HL-60/S4 treated with phorbol 12-myristate 13-acetate at 8.2 ng/mL for 4 days and 3 days (cell line): ENCODE measurements around the gene MATN1.

Experiments used
- in situ Hi-C: fragments of 300-500 bp; cut with MboI; formaldehyde crosslinking; loops from 2 replicates; pipeline ENCODE4 v1.15.0; 2022; ENCODE audit warnings: low sequenced_read_pairs

The MATN1 gene

DNA sequence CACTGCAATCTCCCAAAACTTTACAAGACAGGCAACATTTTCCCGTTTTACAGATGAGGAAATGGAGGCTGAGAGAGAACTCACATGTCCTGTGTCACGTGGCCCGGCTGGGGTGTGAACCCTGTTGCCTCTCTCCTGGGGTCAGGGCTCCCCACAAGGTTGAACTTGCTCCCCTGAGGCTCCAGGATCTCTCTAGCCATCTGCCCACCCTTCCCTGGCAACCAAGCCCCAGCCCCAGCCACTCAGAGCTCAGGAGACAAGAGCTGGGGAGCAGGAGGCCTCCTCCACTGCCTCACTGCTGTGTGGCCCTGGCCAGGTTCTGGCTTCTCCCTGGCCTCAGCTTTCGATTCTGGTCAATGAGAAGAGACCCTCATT lies 22.4 kb upstream of the MATN1 start:
- in situ Hi-C loops: no loop called here

DNA sequence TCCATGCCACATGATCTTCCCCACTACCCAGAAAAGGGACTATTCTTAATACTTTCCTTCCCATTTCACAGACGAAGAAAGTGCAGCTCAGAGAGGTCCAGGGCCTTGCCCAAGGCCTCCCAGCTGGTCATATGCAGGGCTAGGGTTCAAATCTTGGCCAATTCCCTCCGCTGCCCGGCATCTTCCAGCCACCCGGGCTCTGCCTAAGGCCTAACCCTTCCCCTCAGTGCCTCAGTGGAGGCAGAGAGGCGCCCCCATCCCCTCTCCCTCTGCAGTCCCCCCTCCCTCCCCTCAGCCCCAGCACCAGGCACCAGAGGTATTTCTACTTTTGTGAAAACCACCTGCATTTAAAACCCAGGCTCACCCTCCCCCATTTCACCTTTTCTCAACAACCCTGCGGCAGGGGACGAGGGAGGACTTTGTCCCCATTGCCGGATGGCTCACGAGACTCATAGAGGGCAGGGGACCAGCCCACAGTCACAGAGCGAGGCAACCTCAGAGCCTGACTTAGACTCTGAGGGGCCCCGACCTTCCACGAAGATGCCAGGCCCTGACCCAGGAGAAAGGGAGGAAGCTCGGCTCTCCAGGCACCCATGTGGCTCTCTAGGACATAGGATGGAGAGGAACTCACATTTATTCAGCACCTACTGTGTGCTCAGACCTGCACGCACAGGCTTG lies 21.9 kb upstream of the MATN1 start:
- in situ Hi-C loops: no loop called here

DNA sequence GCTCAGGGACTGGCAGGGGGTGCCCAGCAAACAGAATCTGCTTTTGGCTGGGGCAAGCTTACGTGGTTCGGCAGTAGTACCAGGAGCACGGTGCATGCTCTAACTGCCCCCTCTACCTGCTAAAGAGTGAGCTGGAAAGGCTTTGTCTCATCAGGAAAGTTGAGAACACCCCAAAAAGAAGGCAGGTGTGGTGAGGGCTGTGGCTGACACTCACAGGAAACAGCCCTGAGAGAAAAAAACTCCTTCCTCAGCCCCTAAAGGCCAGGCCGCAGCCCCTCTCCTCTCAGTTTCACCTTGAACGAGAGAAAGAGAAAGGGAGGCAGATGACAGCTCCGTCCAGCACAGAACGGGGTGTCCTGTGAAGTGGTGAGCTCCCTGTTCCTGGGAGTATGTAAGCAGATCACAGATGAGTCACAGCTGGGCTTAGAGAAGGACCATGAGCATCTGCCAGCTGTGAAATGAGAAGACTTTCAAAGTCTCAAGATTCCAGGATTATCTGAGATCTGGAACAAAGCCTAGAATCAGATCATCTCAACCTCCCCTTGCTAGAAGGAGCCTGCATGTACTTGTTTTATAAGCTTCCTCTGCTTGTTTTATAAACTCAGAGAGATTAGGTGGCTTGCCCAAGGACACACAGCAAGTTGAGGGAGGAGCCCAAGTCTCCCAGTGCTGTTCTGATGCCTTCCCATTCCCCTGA lies 20.8 kb upstream of the MATN1 start:
- in situ Hi-C loops: no loop called here

DNA sequence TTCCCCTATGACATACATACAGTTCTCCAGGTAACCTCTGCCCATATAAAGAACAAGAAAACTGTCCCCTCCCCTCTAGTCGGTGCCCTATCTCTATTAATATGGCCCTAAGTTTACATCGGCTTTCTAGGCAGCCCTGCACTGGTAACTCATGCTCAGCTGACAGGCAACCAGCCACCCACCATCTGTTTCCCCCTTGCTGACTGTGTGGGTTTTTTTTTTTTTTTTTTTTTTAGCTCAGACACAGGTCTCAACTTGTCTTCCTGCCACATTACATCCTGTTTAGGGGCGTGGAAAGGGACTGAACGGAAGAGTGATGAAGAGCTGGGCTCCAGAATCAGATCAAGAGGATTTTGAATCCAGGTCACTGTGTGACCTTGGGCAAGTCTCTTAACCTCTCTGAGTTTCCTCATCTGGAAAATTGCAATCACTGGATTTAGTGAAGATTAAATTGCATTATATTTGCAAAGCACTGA lies 20.2 kb upstream of the MATN1 start:
- in situ Hi-C loops: no loop called here

DNA sequence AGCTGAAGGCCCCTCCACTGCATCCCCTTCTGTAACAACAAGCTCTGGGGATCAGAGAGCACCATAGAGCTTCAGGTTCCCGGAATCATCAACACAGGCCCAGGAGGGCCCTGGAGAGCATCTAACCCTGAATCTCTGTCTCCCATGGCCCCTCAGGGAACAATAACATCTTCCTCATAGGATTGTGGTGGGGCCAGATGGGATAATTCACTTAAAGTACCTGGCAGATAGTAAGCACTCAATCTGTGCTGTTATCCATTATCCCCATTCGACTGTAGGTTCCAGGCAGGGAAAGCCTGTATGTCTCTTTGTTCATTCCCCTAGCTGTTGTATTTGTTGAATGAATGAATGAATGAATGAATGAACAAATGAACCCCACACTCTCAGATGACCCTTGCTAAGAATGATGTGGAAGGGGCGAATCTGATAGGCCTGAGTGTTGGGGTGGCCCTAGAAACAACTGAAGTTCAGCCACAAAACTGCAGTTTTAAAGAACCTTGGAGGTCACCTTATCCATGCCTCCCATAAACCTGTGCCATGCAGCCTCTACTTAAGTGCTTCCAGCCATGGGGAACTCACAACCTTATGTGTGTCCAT lies 19.7 kb upstream of the MATN1 start:
- in situ Hi-C loops: no loop called here

DNA sequence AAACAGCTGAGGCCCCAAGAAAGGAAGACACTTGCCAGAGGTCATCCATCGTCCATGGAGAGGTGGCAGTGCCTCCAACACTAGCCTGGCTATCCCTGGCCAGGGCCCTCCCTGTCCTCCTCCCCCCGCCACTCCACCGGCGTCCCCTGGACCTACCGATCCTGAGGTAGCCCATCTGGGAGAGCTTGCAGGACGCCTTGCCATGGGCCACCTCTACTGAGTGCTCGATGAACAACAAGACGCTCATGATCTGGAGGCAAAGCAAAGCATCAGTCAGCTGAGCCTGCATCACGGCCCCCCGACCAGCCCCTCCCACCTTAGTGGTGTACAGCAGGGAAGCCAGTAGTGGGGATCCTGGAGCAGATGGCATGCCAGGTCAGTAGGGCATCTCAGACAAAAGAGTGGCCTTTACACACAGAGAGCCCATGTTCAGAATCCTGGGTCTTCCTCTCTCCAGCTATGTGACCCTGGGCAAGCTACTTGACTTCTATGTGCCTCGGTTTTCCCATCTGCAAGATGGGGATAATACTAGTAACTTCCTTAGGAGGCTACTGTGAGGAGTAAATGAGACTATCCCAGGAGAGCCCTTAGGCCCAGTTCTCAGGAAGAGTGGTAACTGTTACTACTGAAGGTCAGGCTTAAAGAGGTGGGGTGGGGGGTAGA lies 19.0 kb upstream of the MATN1 start:
- in situ Hi-C loops: no loop called here

DNA sequence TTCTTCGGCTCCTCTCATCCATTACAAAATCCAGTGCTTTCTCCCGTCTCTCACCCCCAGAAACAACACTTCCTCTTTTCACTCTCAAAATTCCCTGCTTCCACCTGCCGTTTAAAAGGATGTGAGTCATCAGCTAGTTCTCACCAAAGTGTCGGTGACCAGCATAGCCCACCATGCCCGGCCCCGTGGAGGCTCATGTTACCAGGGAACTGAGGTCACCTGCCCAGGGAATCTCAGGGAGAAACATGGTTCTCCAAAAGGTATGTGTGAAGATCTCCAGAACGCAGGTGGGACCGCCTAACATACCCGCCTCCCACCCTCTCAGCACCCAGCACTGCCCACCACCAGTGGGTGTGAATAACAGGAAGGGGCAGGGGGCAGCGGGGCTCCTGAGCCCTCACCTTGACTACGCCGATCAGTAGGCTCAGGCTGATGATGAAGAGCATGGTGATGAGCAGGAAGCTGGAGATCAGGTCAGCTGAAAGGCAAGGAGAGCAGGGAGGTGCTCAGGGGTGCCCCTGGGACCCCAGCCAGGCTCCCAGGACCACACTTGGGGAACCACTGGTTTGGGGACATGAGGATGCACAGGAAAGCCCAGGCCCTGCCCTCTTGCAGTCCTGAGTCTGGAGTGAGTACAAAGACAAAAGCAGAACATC lies 18.0 kb upstream of the MATN1 start:
- in situ Hi-C loops: no loop called here

DNA sequence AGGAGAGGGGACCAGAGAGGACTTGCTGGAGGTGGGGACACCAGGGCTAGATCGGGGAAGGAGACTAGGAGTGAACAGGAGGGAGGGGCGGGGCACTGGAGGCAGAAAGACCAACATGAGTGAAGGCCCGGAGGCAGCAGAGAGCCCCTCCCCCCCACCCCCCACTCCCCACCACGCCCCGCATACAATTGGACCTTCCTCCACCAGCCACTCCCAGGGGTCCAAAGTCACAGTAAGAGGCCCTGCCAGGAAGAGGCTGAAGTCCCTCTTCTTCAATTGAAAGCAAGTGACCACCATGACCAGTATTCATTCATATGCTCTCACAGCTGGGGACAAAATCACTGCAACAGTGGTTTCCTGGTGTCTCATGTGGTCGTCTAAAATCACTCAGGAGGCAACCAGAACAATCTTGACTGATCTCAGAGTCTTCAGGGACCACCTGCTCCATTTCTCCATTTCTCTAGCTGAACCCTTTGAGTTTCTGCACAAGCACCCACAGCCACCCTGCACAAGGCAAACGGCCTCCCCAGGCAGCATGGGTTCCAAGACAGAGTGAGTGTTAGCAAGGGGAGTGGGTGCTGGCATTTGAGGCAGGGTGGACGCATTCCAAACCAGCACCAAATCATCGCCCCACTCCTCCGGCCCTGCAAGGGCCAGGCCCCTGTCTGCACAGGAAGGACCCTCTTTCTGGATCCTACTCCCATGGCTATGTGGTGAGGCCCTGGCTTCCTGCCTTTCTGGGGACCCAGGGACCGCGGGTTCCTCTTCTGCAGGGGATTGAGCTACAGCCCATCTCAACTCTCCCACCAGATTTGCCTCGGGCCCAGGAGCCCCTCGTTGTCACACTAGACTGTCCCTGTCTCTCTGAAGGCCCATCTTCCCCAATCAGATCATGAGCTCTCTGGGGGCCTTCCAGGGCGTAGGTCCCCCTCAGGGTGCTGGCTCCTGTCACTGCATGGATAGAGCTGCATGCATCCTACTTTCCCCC lies 17.2 kb upstream of the MATN1 start:
- in situ Hi-C loops: no loop called here

DNA sequence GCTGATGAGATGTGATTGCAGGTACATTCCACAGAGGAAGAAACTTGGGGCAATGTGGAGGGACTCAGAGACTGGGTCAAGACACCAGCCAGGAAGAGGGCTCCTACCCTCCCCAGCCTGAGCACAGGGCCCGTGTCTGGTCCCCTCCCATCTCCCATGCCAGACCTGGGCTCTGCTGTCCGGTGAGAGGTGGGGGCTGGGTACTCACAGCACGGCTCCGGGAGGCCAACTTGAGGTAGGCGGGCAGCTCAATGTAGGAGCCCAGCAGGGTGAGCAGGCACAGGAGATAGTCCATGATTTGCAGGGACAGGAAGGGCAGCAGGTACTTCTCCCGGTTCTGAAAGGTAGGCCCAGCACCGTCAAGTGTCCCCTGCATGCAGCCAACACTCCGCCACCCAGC lies 16.2 kb upstream of the MATN1 start:
- in situ Hi-C loops: no loop called here

DNA sequence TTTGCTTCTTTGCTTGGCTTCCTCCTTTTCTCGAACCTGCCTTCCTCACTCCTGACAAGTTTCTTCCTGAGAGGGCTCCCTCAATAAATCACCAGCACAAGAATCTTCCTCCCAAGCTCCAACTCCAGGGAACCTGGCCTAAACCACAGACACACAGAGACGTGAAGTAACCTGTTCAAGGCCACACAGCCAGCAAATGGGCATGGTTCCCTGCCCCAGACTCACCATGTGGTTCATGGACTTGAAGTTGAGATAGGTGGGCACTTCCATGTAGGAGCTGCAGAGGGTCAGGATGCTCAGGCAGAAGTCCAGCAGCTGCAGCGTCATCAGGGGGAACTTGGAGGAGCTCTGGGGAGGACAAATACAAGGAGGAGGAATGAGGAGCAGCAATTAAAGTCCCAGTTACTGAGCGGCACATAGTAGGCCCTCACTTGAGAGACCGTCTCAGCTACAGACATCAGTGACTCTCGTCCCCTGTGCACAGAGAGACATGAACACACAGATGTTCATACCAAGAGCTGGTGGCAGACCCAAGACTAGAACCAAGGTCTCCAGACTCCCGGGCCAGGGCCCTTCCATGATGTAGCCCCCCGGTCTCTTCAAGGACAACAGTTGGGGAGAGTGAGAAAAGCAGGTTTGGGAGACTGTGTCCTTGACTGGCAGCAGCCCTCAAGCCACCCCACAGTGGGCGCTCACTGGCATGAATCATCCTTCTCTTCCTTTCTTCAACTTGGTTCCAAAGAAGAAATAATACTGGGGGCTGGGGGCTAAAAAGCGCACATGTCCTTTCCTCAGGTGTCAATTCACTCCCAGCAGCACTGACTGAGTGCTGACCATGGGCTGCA lies 15.6 kb upstream of the MATN1 start:
- in situ Hi-C loops: no loop called here

DNA sequence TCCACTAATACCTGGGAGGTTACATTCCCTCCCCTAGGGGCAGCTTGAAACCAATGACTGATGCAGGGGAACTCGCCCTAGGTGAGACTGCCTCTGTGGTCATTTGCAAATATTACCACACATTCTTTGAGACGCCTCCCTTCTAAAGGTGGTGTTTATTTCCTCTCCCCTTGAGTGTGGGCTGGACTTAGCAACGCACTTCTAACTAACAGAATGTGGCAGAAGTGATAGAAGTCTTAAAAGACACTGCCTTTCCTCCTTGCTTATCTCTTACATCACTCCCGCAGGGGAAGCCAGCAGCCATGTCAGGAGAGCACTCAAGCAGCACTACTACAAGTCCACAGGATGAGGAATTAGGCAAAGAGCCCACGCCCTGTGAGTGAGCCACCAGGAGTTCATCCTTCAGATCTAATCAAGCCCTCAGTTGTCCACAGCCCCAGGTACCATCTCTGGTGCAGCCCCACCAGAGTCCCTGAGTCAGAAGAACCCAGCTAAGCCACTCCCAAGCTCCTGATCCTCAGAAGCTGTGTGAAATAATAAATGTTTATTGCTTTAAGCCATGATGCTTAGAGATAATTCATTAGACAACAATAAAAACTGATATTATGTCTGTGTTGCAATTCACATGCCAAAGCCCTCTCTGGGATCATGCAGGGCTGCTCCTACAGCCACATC lies 14.8 kb upstream of the MATN1 start:
- in situ Hi-C loops: no loop called here

DNA sequence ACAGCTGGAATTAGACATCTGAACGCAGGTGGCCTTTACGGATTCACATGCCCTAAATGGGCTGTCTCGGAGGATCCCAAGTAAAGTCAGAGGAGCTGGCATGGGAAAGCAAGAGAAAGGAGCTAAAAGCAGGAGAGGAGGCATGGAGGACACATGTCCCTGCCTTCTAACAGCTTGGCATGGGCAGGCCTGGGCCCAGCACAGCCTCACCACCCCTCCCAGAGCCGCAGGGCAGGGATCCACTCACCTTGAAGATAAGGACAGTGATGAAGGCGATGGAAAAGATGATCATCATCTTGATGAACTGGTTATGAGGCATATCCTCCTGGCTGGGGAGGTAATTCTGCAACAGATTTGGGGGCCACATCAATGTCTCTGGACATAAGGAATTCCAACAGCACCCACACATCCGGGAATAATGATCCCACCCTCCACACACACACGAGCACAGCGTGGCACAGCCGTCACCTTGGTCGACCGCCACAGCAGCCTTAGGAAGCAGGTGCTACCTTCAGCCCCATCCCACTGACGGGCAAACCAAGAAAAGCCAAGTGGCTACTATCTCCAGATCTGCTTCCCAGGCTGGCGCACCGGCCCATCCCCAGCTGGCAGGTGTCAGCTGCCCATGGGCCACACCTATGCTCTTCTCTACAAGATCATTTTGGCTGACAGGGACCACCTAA lies 14.1 kb upstream of the MATN1 start:
- in situ Hi-C loops: no loop called here

DNA sequence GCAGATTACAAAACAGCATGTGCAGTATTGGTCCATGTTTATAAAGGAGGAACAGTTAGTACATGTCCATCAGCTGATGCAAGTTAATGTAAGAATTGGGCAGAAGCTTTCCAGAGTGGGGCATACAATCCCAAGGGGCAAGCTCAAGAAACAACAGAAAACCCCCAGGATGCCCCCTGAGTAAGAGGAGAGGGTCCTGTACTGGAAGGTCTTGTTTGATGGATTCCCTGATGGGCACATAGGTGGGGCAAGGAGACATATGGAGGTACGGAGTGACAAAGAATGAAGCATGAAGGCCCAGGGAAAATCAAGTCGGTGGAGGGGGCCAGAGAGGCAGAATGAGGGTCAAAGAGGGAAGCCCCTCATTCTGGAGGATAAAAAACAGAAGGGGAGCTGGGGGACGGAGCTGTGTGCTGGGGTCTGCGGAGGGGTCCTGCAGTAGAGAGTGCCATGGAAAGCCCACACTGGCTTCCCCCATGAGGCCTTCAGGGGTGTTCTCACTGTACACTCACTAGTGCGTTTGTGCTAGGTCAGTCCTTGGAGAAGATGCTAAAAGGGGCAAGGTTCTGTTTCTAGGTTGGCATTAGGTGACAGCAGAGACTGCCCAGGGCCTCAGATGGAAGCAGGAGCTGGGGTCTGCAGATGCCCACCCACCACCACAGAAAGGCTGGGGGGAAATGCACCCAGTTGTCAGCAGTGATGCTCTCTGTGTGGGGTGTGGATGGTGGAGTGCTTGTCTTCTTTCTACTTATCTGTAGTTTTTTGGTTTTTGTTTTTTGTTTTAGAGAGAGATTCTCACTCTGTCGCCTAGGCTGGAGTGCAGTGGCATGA lies 12.5 kb upstream of the MATN1 start:
- in situ Hi-C loops: no loop called here

DNA sequence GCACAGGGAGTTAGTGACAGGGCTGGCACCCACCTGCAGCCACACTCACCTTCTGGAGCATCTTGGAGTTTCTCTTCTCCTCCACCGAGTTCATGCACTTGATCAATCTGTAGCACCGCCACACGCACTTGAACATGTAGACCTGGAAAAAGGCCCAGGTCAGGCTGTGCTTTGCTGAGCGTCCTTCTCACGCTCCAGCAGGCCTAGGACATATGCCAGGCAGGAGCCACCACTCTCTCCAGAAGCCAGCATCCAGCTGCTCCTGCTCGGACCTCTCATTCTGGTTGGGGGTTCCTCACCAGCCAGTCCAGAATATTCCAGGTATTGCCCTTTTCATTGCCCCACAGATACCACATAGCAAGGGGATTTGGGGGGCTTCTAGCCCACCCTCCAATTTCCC lies 11.7 kb upstream of the MATN1 start:
- in situ Hi-C loops: no loop called here

DNA sequence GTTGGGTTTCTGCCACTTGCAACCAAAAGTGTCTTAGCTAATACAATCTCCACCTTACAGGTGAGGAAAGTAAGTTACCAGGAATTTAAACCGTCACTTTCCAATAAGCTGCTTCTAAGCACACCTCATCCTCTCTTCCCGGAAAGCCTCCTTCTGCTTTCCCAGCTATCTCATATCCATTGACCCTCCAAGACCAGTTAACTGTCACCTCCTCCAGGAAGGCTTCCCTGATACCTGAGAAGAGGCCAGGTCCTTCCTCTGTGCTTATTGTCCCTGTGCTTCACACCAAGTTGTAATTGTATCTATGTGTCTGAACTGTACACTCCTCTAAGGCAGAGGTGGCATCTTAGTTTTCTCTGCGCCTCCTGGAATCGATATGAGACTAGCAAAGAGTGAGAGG lies 11.2 kb upstream of the MATN1 start:
- in situ Hi-C loops: no loop called here

DNA sequence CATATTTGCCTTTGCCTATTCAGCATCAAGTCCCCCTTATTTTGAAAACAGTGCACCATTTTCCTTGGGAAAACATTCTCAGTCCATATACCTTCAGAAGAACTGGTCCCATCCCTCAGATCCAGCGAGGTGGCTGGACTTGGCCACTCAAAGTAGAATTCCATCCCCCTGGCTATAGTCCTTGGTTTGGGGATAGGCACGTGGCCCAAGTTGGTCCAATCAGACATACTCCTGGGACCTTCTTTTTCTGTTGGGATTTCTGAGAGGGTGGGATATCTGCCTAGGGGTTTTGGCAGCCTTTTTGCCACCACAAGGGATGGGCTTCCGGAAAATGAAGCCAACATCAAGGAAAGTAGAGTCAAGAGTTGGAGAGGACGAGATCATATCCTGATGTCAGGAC lies 10.7 kb upstream of the MATN1 start:
- in situ Hi-C loops: no loop called here

DNA sequence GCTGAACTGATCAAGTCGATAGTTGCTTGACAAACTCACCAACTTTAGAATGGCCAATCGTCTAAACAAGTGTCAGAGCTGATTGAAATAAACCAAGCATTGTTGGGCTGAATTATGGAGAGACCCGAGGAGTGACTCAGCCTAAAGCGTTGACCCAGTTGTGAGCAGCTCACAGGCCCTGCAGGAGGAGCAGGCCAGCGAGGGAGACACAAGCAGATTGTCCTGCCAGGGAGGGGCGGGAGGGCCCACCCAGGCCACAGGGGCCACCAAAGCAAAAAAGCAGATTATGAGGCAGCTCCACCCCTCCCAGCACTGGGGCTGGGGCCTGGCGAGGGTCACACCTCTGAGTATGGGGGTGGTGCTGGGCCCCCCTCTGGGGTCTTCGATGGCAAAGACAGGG lies 10.1 kb upstream of the MATN1 start:
- in situ Hi-C loops: no loop called here
